H1 (cell line): ENCODE data around the gene GAGE12J. TPM values are rescaled to one million over a fixed set of nuclear protein-coding genes. Genes with fewer than 3 reads are reported as not detected.

Experiments used
- CBX8 ChIP-seq: fragments of 300-800, 300-1000 bp; sonication (generic); IDR thresholded peaks from 2 replicates; pipeline ENCODE4 v1.7.1; 2016; ENCODE audit warnings: low read depth, low read length, borderline replicate concordance
- EP300 ChIP-seq, 2 experiments: IDR thresholded peaks; 1 replicate in 1 of 2; 2 replicates in 1 of 2; pipeline ENCODE4 v1.6.1; 2011 to 2012; ENCODE audit warnings: low read depth in 2 of 2, low read length in 2 of 2, mild to moderate bottlenecking in 2 of 2, borderline replicate concordance in 1 of 2, inconsistent platforms in 1 of 2, moderate library complexity in 1 of 2
- GTF2F1 ChIP-seq: IDR thresholded peaks from 2 replicates; pipeline ENCODE4 v1.6.1; 2012; ENCODE audit warnings: low read depth, low read length, improper control_type of control experiment, borderline replicate concordance
- PHF8 ChIP-seq: fragments of 200-600 bp; sonication (generic); conservative IDR thresholded peaks from 2 replicates; pipeline ENCODE4 v1.7.1; 2012; ENCODE audit warnings: low read depth, mild to moderate bottlenecking, inconsistent platforms, low read length, moderate library complexity
- POLR2AphosphoS5 ChIP-seq: IDR thresholded peaks from 2 replicates; pipeline ENCODE4 v1.6.1; 2011; ENCODE audit warnings: low read depth, low read length
- SIX5 ChIP-seq: IDR thresholded peaks from 2 replicates; pipeline ENCODE4 v1.6.1; 2011; ENCODE audit warnings: mild to moderate bottlenecking, low read depth, low read length
- polyA plus RNA-seq, 7 experiments: library from polyadenylated mRNA; depleted of rRNA in 3 of 7; stranded (reverse) in 5 of 7; unstranded in 2 of 7; fragments of >200 nt in 5 of 7; fragments of 200-250 nt in 2 of 7; gene quantifications; 1 replicate in 5 of 7; 2 replicates in 1 of 7; 4 replicates in 1 of 7; pipeline versions ENCODE4 v1.2.1 to v1.2.3, GENCODE V29; 2011 to 2013; ENCODE audit warnings: missing spikeins in 2 of 7, mixed read lengths in 2 of 7
- total RNA-seq: library from RNA; stranded (reverse); fragmentation: NEBNext Ultra II Directional; extraction: Animal tissue kit (Norgen Biotek cat#: 25700); gene quantifications from 2 replicates; pipeline ENCODE4 v1.2.1, GENCODE V29; 2021

The GAGE12J gene
- total and polyA plus RNA-seq, 2 of the 8 experiments (the other 6 are each of a cell fraction or from before 2014, with no cell fraction given) = not detected

DNA sequence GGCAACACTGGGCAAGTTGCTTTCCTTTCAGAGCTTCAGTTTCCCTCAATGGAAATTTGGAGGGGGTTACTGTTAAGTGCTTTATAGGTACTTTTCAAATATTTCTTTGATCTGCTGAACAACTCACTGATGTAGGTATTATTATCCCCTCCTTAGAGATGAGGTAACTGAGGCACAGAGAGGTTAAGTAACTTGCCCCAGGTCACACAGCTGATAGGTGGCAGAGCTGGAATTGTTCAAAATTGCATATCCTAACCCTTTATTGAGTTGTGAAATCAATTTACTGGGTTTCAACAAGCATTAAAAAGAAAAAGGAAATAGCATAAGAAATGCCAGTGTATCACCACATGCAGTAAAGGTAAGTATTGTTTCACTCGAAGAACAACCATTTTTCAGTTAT, 45.6 kb upstream of the GAGE12J start (continued):
- no peak for TF ChIP-seq PHF8
- no peak for TF ChIP-seq GTF2F1
- TF ChIP-seq SIX5 = no peak
- no peak for TF ChIP-seq EP300 (IDR thresholded peaks at IDR 0.05; ENCODE audit: borderline replicate concordance in 1 of 2, low read depth in 2 of 2, low read length in 2 of 2)
- TF ChIP-seq CBX8 = no peak
- TF ChIP-seq POLR2AphosphoS5 = no peak
- TF ChIP-seq, all 59 proteins: peak for 0
